IMR-90 (cell line): ENCODE measurements around the gene CMKLR1.

Experiments used
- BHLHE40 ChIP-seq: fragments of 150-350 bp; IDR thresholded peaks from 2 replicates; pipeline ENCODE4 v1.6.1; 2016; ENCODE audit warnings: mild to moderate bottlenecking, low read depth, low read length
- CEBPB ChIP-seq: IDR thresholded peaks from 2 replicates; pipeline ENCODE4 v1.6.1; 2012; ENCODE audit warnings: low read depth, low read length, improper control_type of control experiment
- CHD1 ChIP-seq: IDR thresholded peaks from 2 replicates; pipeline ENCODE4 v1.6.1; 2012; ENCODE audit warnings: low read depth, low read length, improper control_type of control experiment
- CTCF ChIP-seq: conservative IDR thresholded peaks from 2 replicates; pipeline ENCODE4 v1.5.1; 2012; ENCODE audit warnings: mild to moderate bottlenecking, low read depth, low read length, improper control_type of control experiment
- POLR2A ChIP-seq: IDR thresholded peaks from 2 replicates; pipeline ENCODE4 v1.6.1; 2012; ENCODE audit warnings: mild to moderate bottlenecking, low read depth, low read length

DNA sequence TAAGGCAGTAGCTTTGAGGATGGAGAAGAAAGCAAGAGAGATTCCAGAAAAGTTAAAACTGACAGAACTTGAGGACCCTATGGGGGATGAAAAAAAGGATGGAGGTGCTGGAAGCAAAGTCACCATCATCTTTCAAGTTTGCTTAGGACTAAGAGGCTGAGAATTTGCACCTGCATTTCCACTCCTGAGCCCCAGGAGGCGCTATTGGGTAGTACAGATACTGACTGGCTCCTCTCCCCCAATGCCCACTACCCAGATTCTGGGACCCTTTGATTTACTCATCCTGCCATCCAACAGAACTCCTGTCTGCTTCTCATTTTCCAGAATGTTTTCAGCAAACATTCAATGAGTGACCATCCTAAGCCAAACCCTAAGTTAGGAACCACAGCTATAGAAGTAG is 34.0 kb upstream of the CMKLR1 start:
- TF ChIP-seq CHD1: no peak
- no peak for TF ChIP-seq POLR2A
- no peak for TF ChIP-seq CTCF
- no peak for TF ChIP-seq CEBPB
- TF ChIP-seq BHLHE40: no peak
